Stimulated activated CD8-positive, alpha-beta memory T cell treated with anti-CD3 and anti-CD28 coated beads, Interleukin-2, amount 100 ng/mL, for 48 hours (primary cell): Measurements from ENCODE around the gene GRAMD1B.
A peak's percentile ranks its signal among the peaks of the same experiment; 100 is the strongest.
"Not testable (repeated sequence)": the region's sequence is repeated elsewhere in the genome, so short reads cannot be mapped to it uniquely, and the experiment has no call there.

ENCODE experiments used
- DNase-seq, 2 donors: peaks; one replicate each; pipeline ENCODE4 v3.0.0-alpha.2; 2020; ENCODE audit warnings: low read depth in 2 of 2

GRAMD1B gene

GRCh38 chr11:123640677-123641494 is 210.8 kb downstream of the GRAMD1B start:
- peak; percentile 29 to 43 for DNase-seq

GRCh38 chr11:123641495-123641840 is 211.4 kb downstream of the GRAMD1B start:
- no peak for DNase-seq

DNA sequence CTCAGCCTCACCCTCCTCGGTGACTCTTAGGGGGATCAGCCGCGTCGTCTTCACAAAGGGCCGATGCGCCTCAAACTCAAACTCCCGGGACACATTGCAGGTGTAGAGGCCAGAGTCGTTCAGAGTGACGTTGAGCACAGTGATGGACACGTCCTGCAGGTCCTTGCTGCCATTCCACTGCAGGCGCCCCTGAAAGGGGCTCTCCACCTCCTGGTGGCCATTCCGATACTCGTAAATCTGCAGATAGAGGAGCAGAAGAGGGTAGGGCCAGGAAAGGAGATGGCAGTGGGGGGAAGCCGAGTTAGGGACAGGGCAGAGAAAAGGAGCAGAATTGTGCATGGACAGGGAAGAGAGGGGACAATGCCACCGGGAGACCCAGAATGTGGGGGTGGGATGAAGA is 212.4 kb downstream of the GRAMD1B start:
- no peak for DNase-seq

DNA sequence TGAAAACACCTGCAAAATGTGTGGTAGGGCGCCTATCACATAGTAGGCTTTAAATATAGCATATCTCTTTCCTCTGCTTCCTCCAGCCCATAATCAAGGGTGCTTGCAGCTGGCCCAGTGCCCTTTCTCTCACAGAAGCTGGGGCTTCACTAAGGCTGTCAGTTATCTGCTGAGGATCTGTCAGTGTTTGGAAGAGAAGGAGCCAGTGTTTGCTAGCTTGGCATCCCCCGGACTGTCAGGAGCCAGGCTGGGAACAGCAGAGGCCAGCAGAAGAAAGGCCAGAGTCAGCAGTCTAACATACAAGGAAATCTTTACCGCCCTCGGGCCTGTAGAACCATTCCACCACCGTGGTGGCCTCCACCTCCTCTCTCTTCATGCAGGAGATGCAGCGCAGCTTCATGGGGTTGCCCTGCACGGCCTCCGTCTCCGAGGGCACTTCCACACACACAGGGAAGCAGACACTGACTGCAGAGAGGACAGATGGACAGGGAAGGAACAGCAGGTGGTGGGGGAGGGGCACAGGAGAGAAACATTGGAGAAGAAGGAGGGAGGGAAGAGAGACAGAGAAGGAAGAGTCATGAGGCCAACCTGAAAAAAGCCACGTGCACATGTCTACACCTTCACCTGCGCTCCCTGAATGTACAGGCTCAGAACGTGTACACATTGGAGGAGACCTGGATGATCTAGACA is 215.4 kb downstream of the GRAMD1B start:
- DNase-seq: no peak

- no peak for DNase-seq
Observed at GRCh38 chr11:123650901-123651300, 220.8 kb downstream of the GRAMD1B start.

GRCh38 chr11:123652599-123652998 is 222.5 kb downstream of the GRAMD1B start:
- DNase-seq: no peak

DNA sequence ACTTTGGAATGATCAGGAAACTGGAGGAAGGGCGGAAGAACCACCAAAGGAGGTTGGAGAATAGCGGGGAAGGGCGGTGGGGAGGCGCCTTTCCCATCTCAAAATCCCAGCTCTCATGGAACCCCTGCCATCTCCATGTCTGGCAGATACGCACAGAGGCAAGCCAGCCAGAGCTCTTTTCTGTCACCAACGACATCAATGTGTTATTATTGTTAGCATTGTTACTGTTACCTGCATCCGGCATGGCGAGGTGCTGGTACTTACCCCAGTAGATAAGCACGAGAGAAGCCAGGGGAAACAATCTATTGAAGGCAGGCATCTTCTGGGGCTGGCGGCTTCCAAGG is 223.4 kb downstream of the GRAMD1B start:
- DNase-seq: no peak

DNA sequence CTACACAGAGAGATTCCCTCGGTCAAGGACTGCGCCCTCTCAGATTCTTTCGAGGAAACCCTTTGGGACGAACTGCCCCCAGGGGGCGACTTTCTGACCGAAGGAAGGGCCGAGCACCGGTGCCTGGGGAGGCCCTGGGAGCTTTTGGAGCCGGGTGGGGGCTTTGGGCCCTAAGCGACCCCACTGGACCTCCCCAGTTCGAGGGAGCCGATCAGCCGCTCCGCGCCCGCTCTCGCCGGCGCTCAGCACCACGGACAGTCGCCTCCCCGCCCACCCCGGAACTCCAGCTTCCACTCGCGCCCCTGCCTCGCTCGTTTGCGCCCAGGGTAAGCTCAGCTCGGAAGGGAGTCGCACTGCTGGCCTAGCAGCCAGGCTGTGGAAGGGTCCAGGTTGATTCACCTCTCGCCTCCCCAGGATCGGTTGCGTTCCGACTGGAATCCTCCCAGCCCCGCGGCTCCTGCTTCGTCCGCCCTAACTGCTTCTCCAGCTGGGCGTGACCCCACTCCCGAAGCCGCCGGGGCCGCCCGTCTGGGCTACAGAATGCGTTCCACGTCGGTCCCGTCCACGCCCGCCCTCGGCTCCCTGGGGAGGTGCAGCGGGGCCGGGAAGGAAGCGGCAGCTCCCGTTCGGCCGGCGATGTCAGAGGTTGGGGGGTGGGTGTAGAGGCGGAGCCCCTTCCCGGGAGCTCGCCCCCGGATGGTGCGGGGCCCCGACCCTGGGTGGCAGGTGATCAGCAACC is 223.9 kb downstream of the GRAMD1B start:
- DNase-seq: no peak

GRCh38 chr11:123654566-123655081 is 224.6 kb downstream of the GRAMD1B start, which contains the start of gene SCN3B:
TSS of gene SCN3B (minus strand) at chr11:123654624. CDS start at chr11:123653801, 823 bp downstream.
- peak in 1 of 2 donors; percentile 9 for DNase-seq

DNA sequence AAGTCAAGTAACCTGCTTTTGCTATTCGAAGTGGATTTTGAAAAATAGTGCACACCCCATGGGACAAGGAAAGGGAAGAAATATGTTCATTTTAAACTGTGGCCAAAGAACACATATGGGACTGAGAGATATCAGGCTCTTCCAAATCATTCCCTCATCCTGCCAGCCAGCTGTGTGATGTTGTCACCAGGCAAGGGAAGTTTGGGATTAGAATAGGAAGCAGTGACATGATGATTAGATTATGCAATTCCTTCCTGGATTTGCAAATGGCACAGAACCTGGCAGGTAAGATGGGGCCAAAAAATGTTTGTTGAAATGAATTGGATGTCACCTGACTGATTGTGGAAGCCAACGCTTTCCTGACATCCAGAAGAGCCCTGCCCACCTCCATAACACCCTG is 229.2 kb downstream of the GRAMD1B start:
- DNase-seq: no peak

GRCh38 chr11:123659965-123660364 is 229.9 kb downstream of the GRAMD1B start:
- not testable (repeated sequence) for DNase-seq

- DNase-seq: no peak
Observed at GRCh38 chr11:123665306-123665705, 235.2 kb downstream of the GRAMD1B start.

GRCh38 chr11:123670081-123670480 is 240.0 kb downstream of the GRAMD1B start:
- DNase-seq: no peak

- DNase-seq: no peak
Observed at GRCh38 chr11:123671534-123671933, 241.5 kb downstream of the GRAMD1B start.

- no peak for DNase-seq
Observed at GRCh38 chr11:123672568-123672967, 242.5 kb downstream of the GRAMD1B start.

DNA sequence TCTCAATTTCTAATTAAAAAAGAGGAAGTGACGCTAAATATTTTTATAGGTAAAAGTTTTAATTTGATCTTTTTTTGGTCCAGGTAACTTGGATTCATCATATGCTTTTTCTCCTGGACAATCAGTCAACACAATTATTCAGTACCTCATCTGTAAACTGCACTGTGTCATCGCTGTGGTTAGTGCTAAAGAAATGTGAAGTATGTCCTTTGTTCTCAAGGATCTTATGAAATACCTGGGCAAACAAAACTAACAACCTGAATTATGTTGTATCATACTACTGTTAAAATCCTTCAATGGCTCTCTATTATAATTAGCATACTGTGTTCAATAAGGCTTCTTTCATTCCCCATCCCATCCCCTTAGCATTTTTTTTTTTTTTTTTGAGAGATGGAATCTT is 244.2 kb downstream of the GRAMD1B start:
- DNase-seq: no peak
